Lung (tissue), 12 donors: Measurements from ENCODE around the gene NT5DC2. TPM values are rescaled to one million over a fixed set of nuclear protein-coding genes. Genes with fewer than 3 reads are reported as not detected.

ENCODE experiments used
- ATAC-seq: fragments of 200-7000 bp; cut with Tn5 transposase; one replicate; pipeline ENCODE4 v1.9.1; 2020; ENCODE audit warnings: moderate number of reproducible peaks; ENCODE audit not compliant: insufficient read depth, low FRiP score
- DNase-seq, 3 donors: peaks; one replicate each; pipeline ENCODE4 v3.0.0-alpha.2; 2013 to 2017
- H3K27ac ChIP-seq, 2 donors: one replicate each; pipeline ENCODE4 v1.5.1; 2013; ENCODE audit warnings: mild to moderate bottlenecking in 2 of 2, moderate library complexity in 2 of 2, control low read depth in 1 of 2, inconsistent platforms in 1 of 2, low read depth in 1 of 2, low read length in 1 of 2
- H3K27me3 ChIP-seq, 3 donors: one replicate each; pipeline ENCODE4 v1.5.1; 2013; ENCODE audit warnings: low read length in 2 of 3; ENCODE audit not compliant: control insufficient read depth in 3 of 3, insufficient read depth in 3 of 3
- H3K36me3 ChIP-seq, 4 donors: one replicate each; pipeline ENCODE4 v1.5.1; 2013; ENCODE audit warnings: low read length in 4 of 4, mild to moderate bottlenecking in 1 of 4, moderate library complexity in 1 of 4; ENCODE audit not compliant: control insufficient read depth in 4 of 4, insufficient read depth in 4 of 4
- H3K4me1 ChIP-seq, 5 donors: one replicate each; pipeline ENCODE4 v1.5.1; 2013; ENCODE audit warnings: low read length in 5 of 5, mild to moderate bottlenecking in 2 of 5, moderate library complexity in 1 of 5; ENCODE audit not compliant: control insufficient read depth in 5 of 5, insufficient read depth in 5 of 5
- H3K4me3 ChIP-seq: one replicate; pipeline ENCODE4 v1.5.1; 2013; ENCODE audit warnings: mild to moderate bottlenecking, control low read depth, moderate library complexity
- H3K9ac ChIP-seq, 2 donors: one replicate each; pipeline ENCODE4 v1.5.1; 2013; ENCODE audit warnings: low read length in 2 of 2, control low read depth in 1 of 2; ENCODE audit not compliant: insufficient read depth in 1 of 2
- H3K9me3 ChIP-seq, 4 donors: one replicate each; pipeline ENCODE4 v1.5.1; 2013; ENCODE audit warnings: low read length in 3 of 4, mild to moderate bottlenecking in 1 of 4, moderate library complexity in 1 of 4; ENCODE audit not compliant: control insufficient read depth in 4 of 4, insufficient read depth in 3 of 4
- WGBS, 2 donors: extraction: QIAGEN DNeasy Blood & Tissue Kit; methylation state at CpG; one replicate each; pipeline ENCODE4 v1.1.7; 2013; 5-methylcytosine and 5-hydroxymethylcytosine counted together
- polyA plus RNA-seq, 2 donors: library from polyadenylated mRNA; stranded (reverse); fragments of 200-250 nt; gene quantifications; one replicate each; pipeline ENCODE4 v1.2.1, GENCODE V29; 2013
- total RNA-seq, 2 donors: library from RNA; depleted of rRNA in 1 of 2; stranded (reverse); fragments of >200 nt in 1 of 2; gene quantifications; one replicate each; pipeline ENCODE4 v1.2.1, GENCODE V29; 2014 to 2021
- TF ChIP-seq, protein P1 (sequence below): IDR thresholded peaks from 2 replicates; pipeline ENCODE4 v1.5.1; 2012; ENCODE audit warnings: mild to moderate bottlenecking; ENCODE audit errors: control extremely low read depth, extremely low read depth
- donor health status: control.
- donor health status: control.
- donor health status: Bipolar disorder and iron deficiency.
- donor health status: healthy.
- donor health status: DM: yes; HTN: yes; CAD: no.

Gene NT5DC2
- total and polyA plus RNA-seq, 4 donors: 32.7 to 85.6 (median 51.2) TPM

DNA sequence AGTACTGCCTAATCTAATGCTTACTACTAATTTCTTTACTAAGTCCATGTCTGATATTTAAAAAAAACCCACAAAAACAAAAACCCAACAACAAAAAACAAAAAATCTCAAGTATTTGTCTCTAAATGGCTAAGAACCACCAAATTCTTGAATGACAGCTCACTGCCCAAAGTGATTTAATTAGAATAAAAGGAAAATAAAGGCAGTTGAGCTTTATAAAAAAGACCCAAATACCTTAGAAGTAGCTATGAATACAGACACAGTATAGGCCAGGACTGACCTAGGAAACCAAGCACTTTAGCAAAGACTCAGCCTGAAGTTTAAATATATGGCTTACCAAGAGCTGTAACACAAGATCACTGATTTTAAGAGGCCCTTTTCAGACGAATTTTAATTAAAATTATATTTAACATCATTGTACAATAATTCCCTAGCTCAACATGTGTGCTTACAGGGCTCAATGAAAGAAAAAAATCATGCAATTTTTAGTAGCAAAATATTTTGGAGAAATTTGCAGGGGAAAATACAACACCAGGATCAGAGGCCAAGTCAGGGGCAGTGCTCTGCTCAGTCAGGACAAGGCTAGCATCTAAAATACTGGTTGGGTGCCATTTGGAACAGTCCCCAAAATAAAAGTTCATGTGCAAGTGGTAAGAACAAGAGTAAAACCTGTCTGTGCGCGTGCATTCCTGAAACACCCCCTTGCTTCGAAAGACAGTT is 27.5 kb upstream of the NT5DC2 start:
- no peaks in the 10 kb centered on the region for H3K9me3 ChIP-seq
- no peak overlapping the region for H3K9ac ChIP-seq
- DNase-seq: no peak
- H3K4me3 ChIP-seq: no peak overlapping the region
- ATAC-seq: no peak
- 72 to 78% methylated on average over 4 of the region's 4 CpGs for WGBS, 2 donors
- H3K27ac ChIP-seq: no peak overlapping the region
- H3K4me1 ChIP-seq: peaks cover 0 to 1% (median 0%) of the 10 kb centered on the region in 5 donors
- TF ChIP-seq, protein P1, sequence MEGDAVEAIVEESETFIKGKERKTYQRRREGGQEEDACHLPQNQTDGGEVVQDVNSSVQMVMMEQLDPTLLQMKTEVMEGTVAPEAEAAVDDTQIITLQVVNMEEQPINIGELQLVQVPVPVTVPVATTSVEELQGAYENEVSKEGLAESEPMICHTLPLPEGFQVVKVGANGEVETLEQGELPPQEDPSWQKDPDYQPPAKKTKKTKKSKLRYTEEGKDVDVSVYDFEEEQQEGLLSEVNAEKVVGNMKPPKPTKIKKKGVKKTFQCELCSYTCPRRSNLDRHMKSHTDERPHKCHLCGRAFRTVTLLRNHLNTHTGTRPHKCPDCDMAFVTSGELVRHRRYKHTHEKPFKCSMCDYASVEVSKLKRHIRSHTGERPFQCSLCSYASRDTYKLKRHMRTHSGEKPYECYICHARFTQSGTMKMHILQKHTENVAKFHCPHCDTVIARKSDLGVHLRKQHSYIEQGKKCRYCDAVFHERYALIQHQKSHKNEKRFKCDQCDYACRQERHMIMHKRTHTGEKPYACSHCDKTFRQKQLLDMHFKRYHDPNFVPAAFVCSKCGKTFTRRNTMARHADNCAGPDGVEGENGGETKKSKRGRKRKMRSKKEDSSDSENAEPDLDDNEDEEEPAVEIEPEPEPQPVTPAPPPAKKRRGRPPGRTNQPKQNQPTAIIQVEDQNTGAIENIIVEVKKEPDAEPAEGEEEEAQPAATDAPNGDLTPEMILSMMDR: no peak
- no peaks in the 10 kb centered on the region for H3K27me3 ChIP-seq
- peaks cover 18 to 40% (median 34%) of the 10 kb centered on the region in 4 donors for H3K36me3 ChIP-seq

GRCh38 chr3:52558436-52558835 is 24.8 kb upstream of the NT5DC2 start:
- Histone ChIP-seq H3K27ac (no peak overlapping the region), H3K27me3 (no peaks in the 10 kb centered on the region), H3K4me1 (peaks cover 0 to 7% (median 0%) of the 10 kb centered on the region in 5 donors), H3K4me3 (no peak overlapping the region), H3K9ac (no peak overlapping the region), H3K36me3 (peaks cover 25 to 44% (median 29%) of the 10 kb centered on the region in 4 donors), H3K9me3 (no peaks in the 10 kb centered on the region)
- 91 to 96% methylated on average over 5 of the region's 5 CpGs for WGBS, 2 donors
- TF ChIP-seq, protein P1: no peak
- DNase-seq (no peak), ATAC-seq (no peak)

DNA sequence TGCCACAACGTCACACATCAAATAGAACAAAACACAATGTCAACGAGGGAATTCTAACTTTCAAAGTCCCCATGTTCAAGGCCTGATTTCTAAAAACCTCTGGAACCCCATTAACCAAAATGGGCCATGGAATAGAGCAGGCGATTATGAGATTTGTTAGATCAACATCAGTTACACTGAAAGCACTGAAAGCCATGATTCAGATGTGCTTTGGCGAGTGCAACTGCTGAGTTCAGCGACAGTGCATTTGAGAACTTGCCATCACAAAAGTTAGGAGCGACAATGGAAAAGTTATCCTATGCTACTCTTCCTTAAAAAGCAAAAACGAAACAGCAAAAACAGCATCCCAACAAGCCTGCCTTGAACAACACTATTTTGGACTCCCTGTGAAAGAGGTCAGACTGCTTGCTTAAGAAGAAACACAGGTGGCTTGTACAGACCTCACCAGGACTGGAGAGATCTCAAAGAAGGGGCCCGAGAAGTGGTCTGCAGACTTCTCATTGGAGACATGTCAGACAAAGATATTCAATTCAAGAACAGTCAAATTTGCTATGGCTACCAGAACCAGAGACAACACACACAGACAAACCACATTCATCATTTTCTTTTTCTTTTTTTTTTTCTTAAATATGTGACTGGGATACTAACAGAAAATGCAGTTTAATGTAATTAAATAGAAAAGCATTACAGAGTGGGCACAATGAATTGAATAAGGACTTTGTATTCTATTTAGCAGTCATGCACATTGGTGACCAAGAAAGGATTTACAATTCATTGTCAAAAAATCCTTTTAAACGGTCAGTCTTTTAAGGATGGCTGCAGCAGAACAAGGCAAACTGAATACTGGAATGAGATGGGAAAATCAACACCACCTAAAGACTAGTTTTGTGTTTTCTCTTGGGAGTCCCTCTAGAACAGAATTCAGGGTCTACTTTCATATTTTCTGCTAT is 23.6 kb upstream of the NT5DC2 start:
- Histone ChIP-seq H3K4me1 (peaks cover 0 to 7% (median 0%) of the 10 kb centered on the region in 5 donors), H3K27ac (no peak overlapping the region), H3K36me3 (peaks cover 22 to 43% (median 31%) of the 10 kb centered on the region in 4 donors), H3K4me3 (no peak overlapping the region), H3K27me3 (no peaks in the 10 kb centered on the region), H3K9me3 (no peaks in the 10 kb centered on the region), H3K9ac (no peak overlapping the region)
- ATAC-seq (no peak), DNase-seq (no peak)
- TF ChIP-seq, protein P1: no peak
- WGBS, 2 donors: 91 to 92% methylated on average over 9 of the region's 9 CpGs
